GM12878 (cell line): ENCODE measurements around the gene RIF1. TPM values are rescaled to one million over a fixed set of nuclear protein-coding genes. Genes with fewer than 3 reads are reported as not detected.

ENCODE experiments used
- BHLHE40 ChIP-seq, 2 experiments: fragments of 450-650 bp in 1 of 2; IDR thresholded peaks; 2 replicates each; pipeline ENCODE4 v1.6.1; 2011 to 2017; ENCODE audit warnings: low read depth in 2 of 2, borderline replicate concordance in 1 of 2, improper control_type of control experiment in 1 of 2, low read length in 1 of 2, mild to moderate bottlenecking in 1 of 2
- CHD2 ChIP-seq: IDR thresholded peaks from 2 replicates; pipeline ENCODE4 v1.6.1; 2011; ENCODE audit warnings: low read depth, low read length, improper control_type of control experiment, borderline replicate concordance
- CREM ChIP-seq: IDR thresholded peaks from 2 replicates; pipeline ENCODE4 v1.6.1; 2014; ENCODE audit warnings: antibody characterized with exemption, low read depth
- FOXK2 ChIP-seq: fragments of 450-650 bp; IDR thresholded peaks from 2 replicates; pipeline ENCODE4 v1.6.1; 2017; ENCODE audit warnings: mild to moderate bottlenecking, moderate library complexity
- HDAC2 ChIP-seq: fragments of 200-600 bp; sonication (generic); IDR thresholded peaks from 2 replicates; pipeline ENCODE4 v1.6.1; 2017
- HDAC6 ChIP-seq: fragments of 200-600 bp; sonication (generic); IDR thresholded peaks from one replicate; pipeline ENCODE4 v1.8.0; 2017; ENCODE audit warnings: antibody characterized with exemption; ENCODE audit not compliant: unreplicated experiment
- KLF5 ChIP-seq: fragments of 450-650 bp; IDR thresholded peaks from 2 replicates; pipeline ENCODE4 v1.6.1; 2014; ENCODE audit warnings: mild to moderate bottlenecking; ENCODE audit not compliant: partially characterized antibody
- LARP7 ChIP-seq: fragments of 450-650 bp; IDR thresholded peaks from 2 replicates; pipeline ENCODE4 v1.6.1; 2017; ENCODE audit warnings: mild to moderate bottlenecking
- MTA2 ChIP-seq: fragments of 450-650 bp; IDR thresholded peaks from 2 replicates; pipeline ENCODE4 v1.6.1; 2016; ENCODE audit warnings: low read depth, mild to moderate bottlenecking, moderate library complexity
- MXI1 ChIP-seq: fragments of 150-350 bp; IDR thresholded peaks from 2 replicates; pipeline ENCODE4 v1.6.1; 2011; ENCODE audit warnings: low read depth, mild to moderate bottlenecking, inconsistent platforms, low read length, improper control_type of control experiment
- MYC ChIP-seq: IDR thresholded peaks from 2 replicates; pipeline ENCODE4 v1.6.1; 2011; ENCODE audit warnings: mild to moderate bottlenecking, low read length, moderate library complexity, inconsistent platforms; ENCODE audit not compliant: insufficient read depth, insufficient replicate concordance, insufficient read length, severe bottlenecking
- NR2C1 ChIP-seq: fragments of 450-650 bp; IDR thresholded peaks from 2 replicates; pipeline ENCODE4 v1.6.1; 2017; ENCODE audit warnings: antibody characterized with exemption, mild to moderate bottlenecking, moderate library complexity
- RFX5 ChIP-seq: IDR thresholded peaks from 2 replicates; pipeline ENCODE4 v1.6.1; 2011; ENCODE audit warnings: low read depth, low read length, improper control_type of control experiment
- SREBF1 ChIP-seq: IDR thresholded peaks from 2 replicates; pipeline ENCODE4 v1.6.1; 2012; ENCODE audit warnings: mild to moderate bottlenecking, low read length
- SUPT20H ChIP-seq: IDR thresholded peaks from 2 replicates; pipeline ENCODE4 v1.6.1; 2011; ENCODE audit warnings: low read depth, mild to moderate bottlenecking, low read length, moderate library complexity, borderline replicate concordance; ENCODE audit not compliant: control insufficient read depth
- USF2 ChIP-seq: IDR thresholded peaks from 2 replicates; pipeline ENCODE4 v1.6.1; 2011; ENCODE audit warnings: low read depth, low read length, improper control_type of control experiment, borderline replicate concordance
- YBX1 ChIP-seq: fragments of 450-650 bp; IDR thresholded peaks from 2 replicates; pipeline ENCODE4 v1.6.1; 2016; ENCODE audit warnings: antibody characterized with exemption
- ZBTB4 ChIP-seq: fragments of 450-650 bp; formaldehyde crosslinking; IDR thresholded peaks from 2 replicates; pipeline ENCODE4 v1.4.0; 2022; ENCODE audit warnings: mild to moderate bottlenecking, moderate library complexity
- ZBTB40 ChIP-seq: fragments of 450-650 bp; IDR thresholded peaks from 2 replicates; pipeline ENCODE4 v1.6.1; 2016; ENCODE audit warnings: mild to moderate bottlenecking, moderate library complexity, borderline replicate concordance
- polyA plus RNA-seq, 11 experiments: library from polyadenylated mRNA; depleted of rRNA in 4 of 11; unstranded in 6 of 11; stranded (reverse) in 5 of 11; fragments of >200 nt; fragmentation: Nextera tagmentation in 4 of 11; fragmentation: Illumina TruSeq in 1 of 11; extraction: Ambion mirVana in 4 of 11; extraction: Trizol in 1 of 11; gene quantifications; 1 replicate in 1 of 11; 2 replicates in 10 of 11; pipeline versions ENCODE4 v1.2.1 to v1.2.3, GENCODE V29; 2011 to 2016; ENCODE audit warnings: inconsistent platforms in 2 of 11, missing spikeins in 2 of 11, low read depth in 1 of 11
- total RNA-seq, 4 experiments: library from RNA; depleted of rRNA in 3 of 4; stranded (reverse); fragments of >200 nt in 3 of 4; fragmentation: Illumina TruSeq in 1 of 4; extraction: Trizol in 1 of 4; gene quantifications; 2 replicates each; pipeline versions ENCODE4 v1.2.1 to v1.2.3, GENCODE V29; 2013 to 2021
- TF ChIP-seq, protein P1 (sequence below): fragments of 450-650 bp; IDR thresholded peaks from 2 replicates; pipeline ENCODE4 v1.6.1; 2014; ENCODE audit warnings: mild to moderate bottlenecking

The RIF1 gene
- total and polyA plus RNA-seq, 10 of the 15 experiments (the other 5 are each of a cell fraction or from before 2014, with no cell fraction given): 6.3 to 63.2 (median 34.4) TPM

GRCh38 chr2:151409601-151410484, at the start of gene RIF1 (continued):
- TF ChIP-seq, protein P1, sequence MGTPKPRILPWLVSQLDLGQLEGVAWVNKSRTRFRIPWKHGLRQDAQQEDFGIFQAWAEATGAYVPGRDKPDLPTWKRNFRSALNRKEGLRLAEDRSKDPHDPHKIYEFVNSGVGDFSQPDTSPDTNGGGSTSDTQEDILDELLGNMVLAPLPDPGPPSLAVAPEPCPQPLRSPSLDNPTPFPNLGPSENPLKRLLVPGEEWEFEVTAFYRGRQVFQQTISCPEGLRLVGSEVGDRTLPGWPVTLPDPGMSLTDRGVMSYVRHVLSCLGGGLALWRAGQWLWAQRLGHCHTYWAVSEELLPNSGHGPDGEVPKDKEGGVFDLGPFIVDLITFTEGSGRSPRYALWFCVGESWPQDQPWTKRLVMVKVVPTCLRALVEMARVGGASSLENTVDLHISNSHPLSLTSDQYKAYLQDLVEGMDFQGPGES: no peak
- TF ChIP-seq ZBTB4 (no peak), CHD2 (no peak; the same call in 1 of the 2 replicates), SREBF1 (no peak), CREM (peak; percentile 21; the same call in 1 of the 2 replicates), KLF5 (peak; percentile 43), BHLHE40 (IDR thresholded peaks at IDR 0.05; ENCODE audit: borderline replicate concordance in 1 of 2, low read depth in 2 of 2, low read length in 1 of 2) (peak; percentile 88 to 95), HDAC6 (no peak), LARP7 (peak; percentile 47), USF2 (no peak), SUPT20H (no peak), RFX5 (peak; percentile 65), MXI1 (peak; percentile 92), MYC (peak; percentile 88), FOXK2 (peak; percentile 88), YBX1 (no peak), ZBTB40 (no peak), NR2C1 (peak; percentile 53; the same call in 1 of the 2 replicates), MTA2 (peak; percentile 40; the same call in 1 of the 2 replicates), HDAC2 (no peak)
